ENCODE measurements around the gene TCAF2. TPM values are rescaled to one million over a fixed set of nuclear protein-coding genes. Genes with fewer than 3 reads are reported as not detected.

Gene TCAF2
- total RNA-seq, 1 donor from 2014 or later, result 31.2 TPM

Other genes starting within 250 kb of the TCAF2 start
- 157 and 162 TPM in 2 replicates for gene ZYX, start 239.6 kb upstream of the TCAF2 start, total RNA-seq
- gene EPHA1, start 212.1 kb upstream of the TCAF2 start, total RNA-seq, result 0.20 and 0.66 TPM in 2 replicates
- not detected in 2 replicates for gene TAS2R60, start 177.5 kb upstream of the TCAF2 start, total RNA-seq
- not detected in 2 replicates for gene TAS2R41, start 143.1 kb upstream of the TCAF2 start, total RNA-seq
- gene CTAGE15, start 49.2 kb upstream of the TCAF2 start, total RNA-seq, result 1.9 and 2.5 TPM in 2 replicates
- gene CTAGE6, start 136.7 kb downstream of the TCAF2 start, total RNA-seq, result 1.1 and 1.7 TPM in 2 replicates